ENCODE measurements around the gene DYDC2.

DNA sequence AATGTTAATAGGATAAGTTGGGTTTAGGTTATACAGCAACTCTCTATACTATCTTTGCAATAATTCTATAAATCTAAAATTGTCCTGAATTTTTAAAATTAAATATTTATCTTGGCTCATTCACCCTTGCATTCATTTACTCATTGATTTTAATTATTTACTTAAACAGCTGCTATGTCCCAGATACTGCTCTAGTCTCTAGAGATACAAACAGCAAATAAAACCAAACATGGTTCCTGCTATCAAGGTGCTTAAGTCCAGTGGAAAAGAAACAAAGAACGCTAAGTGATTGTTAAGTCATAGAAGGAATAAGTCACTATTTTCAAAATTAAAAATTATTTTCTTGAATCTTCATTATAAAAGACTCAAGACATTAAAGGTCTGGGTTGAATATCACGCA, 37.3 kb upstream of the DYDC2 start:
- TF ChIP-seq, protein P1, sequence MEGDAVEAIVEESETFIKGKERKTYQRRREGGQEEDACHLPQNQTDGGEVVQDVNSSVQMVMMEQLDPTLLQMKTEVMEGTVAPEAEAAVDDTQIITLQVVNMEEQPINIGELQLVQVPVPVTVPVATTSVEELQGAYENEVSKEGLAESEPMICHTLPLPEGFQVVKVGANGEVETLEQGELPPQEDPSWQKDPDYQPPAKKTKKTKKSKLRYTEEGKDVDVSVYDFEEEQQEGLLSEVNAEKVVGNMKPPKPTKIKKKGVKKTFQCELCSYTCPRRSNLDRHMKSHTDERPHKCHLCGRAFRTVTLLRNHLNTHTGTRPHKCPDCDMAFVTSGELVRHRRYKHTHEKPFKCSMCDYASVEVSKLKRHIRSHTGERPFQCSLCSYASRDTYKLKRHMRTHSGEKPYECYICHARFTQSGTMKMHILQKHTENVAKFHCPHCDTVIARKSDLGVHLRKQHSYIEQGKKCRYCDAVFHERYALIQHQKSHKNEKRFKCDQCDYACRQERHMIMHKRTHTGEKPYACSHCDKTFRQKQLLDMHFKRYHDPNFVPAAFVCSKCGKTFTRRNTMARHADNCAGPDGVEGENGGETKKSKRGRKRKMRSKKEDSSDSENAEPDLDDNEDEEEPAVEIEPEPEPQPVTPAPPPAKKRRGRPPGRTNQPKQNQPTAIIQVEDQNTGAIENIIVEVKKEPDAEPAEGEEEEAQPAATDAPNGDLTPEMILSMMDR (conservative IDR thresholded peaks at IDR 0.05 in 1 of 2, IDR thresholded peaks at IDR 0.05 in 1 of 2; ENCODE audit: low read depth in 1 of 2, low read length in 2 of 2): no peak
- no peak for TF ChIP-seq EZH2 (IDR thresholded peaks at IDR 0.05; ENCODE audit: low read length, missing control alignments)
